ENCODE data around the gene CEP104.

DNA sequence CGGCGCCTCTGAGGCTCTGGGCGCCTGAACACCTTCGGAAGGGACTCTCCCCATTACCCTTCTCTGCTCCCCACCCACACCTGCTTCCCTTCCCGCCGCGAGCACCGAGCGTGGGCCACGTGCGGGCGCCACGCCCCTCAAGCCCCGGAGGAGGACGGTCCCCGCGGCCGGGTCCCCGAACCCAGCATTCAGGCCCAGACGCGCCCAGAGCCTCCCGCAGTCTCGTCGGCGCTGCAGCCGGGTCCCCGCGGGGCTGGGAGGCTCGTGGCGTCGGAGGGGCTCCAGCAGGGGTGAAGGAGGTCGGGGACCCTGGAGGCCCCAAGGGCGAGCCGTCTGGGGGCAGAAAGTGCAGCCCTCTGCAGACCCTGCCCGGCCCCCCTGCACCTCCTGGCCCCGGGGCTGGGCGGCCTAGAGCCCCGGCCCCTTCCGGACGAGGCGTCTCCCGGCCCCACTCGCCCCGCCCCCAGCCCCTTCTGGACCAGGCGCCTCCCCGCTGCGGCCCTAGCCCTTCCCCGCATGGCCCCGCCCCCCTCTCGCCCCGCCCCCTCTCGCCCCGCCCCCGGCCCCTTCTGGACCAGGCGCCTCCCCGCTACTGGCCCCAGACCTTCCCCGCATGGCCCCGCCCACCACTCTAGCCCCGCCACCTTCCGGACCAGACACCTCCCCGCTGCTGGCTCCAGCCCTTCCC is 84.8 kb downstream of the CEP104 start:
- TF ChIP-seq, protein P1, sequence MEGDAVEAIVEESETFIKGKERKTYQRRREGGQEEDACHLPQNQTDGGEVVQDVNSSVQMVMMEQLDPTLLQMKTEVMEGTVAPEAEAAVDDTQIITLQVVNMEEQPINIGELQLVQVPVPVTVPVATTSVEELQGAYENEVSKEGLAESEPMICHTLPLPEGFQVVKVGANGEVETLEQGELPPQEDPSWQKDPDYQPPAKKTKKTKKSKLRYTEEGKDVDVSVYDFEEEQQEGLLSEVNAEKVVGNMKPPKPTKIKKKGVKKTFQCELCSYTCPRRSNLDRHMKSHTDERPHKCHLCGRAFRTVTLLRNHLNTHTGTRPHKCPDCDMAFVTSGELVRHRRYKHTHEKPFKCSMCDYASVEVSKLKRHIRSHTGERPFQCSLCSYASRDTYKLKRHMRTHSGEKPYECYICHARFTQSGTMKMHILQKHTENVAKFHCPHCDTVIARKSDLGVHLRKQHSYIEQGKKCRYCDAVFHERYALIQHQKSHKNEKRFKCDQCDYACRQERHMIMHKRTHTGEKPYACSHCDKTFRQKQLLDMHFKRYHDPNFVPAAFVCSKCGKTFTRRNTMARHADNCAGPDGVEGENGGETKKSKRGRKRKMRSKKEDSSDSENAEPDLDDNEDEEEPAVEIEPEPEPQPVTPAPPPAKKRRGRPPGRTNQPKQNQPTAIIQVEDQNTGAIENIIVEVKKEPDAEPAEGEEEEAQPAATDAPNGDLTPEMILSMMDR (IDR thresholded peaks at IDR 0.05; ENCODE audit: insufficient read depth, low read length): no peak
- TF ChIP-seq, protein P2, sequence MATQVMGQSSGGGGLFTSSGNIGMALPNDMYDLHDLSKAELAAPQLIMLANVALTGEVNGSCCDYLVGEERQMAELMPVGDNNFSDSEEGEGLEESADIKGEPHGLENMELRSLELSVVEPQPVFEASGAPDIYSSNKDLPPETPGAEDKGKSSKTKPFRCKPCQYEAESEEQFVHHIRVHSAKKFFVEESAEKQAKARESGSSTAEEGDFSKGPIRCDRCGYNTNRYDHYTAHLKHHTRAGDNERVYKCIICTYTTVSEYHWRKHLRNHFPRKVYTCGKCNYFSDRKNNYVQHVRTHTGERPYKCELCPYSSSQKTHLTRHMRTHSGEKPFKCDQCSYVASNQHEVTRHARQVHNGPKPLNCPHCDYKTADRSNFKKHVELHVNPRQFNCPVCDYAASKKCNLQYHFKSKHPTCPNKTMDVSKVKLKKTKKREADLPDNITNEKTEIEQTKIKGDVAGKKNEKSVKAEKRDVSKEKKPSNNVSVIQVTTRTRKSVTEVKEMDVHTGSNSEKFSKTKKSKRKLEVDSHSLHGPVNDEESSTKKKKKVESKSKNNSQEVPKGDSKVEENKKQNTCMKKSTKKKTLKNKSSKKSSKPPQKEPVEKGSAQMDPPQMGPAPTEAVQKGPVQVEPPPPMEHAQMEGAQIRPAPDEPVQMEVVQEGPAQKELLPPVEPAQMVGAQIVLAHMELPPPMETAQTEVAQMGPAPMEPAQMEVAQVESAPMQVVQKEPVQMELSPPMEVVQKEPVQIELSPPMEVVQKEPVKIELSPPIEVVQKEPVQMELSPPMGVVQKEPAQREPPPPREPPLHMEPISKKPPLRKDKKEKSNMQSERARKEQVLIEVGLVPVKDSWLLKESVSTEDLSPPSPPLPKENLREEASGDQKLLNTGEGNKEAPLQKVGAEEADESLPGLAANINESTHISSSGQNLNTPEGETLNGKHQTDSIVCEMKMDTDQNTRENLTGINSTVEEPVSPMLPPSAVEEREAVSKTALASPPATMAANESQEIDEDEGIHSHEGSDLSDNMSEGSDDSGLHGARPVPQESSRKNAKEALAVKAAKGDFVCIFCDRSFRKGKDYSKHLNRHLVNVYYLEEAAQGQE (IDR thresholded peaks at IDR 0.05; ENCODE audit: insufficient replicate concordance, low read depth): no peak

All from HL-60 (cell line).